Panc1 (cell line): ENCODE results near the gene COL4A2.

Source experiments
- POLR2AphosphoS5 ChIP-seq: IDR thresholded peaks from 2 replicates; pipeline ENCODE4 v1.6.1; 2012; ENCODE audit warnings: mild to moderate bottlenecking, low read depth, low read length, moderate library complexity
- SIN3A ChIP-seq: IDR thresholded peaks from 2 replicates; pipeline ENCODE4 v1.6.1; 2012; ENCODE audit warnings: low read depth, mild to moderate bottlenecking, low read length, moderate library complexity, borderline replicate concordance; ENCODE audit not compliant: insufficient read depth
- TCF7L2 ChIP-seq: IDR thresholded peaks from 2 replicates; pipeline ENCODE4 v1.6.1; 2011; ENCODE audit warnings: mild to moderate bottlenecking, low read depth, low read length, inconsistent platforms
- TF ChIP-seq, protein P1 (sequence below): fragments of 450-650 bp; IDR thresholded peaks from 2 replicates; pipeline ENCODE4 v1.5.1; 2017; ENCODE audit warnings: mild to moderate bottlenecking

DNA sequence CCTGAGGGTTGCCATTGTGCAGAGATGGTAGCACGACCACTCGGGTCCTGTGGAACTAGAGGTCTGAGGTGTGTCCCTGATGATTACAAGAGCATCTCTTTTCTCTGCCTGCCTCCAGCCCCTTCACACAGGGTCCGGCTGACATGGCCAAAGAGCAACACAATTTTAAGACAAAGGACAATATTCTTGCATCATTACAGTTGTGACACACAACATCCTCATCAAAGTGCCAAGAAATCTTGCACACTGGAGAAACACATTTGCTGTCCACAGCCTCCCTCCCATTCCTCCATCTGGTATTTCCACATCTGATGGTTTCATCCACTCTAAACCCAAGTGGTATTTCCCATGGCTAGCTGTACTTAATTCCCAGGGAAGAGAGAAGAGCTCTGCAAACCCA is 12.9 kb upstream of the COL4A2 start:
- TF ChIP-seq, protein P1, sequence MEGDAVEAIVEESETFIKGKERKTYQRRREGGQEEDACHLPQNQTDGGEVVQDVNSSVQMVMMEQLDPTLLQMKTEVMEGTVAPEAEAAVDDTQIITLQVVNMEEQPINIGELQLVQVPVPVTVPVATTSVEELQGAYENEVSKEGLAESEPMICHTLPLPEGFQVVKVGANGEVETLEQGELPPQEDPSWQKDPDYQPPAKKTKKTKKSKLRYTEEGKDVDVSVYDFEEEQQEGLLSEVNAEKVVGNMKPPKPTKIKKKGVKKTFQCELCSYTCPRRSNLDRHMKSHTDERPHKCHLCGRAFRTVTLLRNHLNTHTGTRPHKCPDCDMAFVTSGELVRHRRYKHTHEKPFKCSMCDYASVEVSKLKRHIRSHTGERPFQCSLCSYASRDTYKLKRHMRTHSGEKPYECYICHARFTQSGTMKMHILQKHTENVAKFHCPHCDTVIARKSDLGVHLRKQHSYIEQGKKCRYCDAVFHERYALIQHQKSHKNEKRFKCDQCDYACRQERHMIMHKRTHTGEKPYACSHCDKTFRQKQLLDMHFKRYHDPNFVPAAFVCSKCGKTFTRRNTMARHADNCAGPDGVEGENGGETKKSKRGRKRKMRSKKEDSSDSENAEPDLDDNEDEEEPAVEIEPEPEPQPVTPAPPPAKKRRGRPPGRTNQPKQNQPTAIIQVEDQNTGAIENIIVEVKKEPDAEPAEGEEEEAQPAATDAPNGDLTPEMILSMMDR, result no peak
- TF ChIP-seq TCF7L2 (no peak), SIN3A (no peak), POLR2AphosphoS5 (no peak)
